Brain microvascular endothelial cell (primary cell): Measurements from ENCODE around the gene SRSF9.

Source experiments
- DNase-seq: peaks from one replicate; pipeline ENCODE4 v3.0.0-alpha.2; 2020
- H3K27ac ChIP-seq: fragments of 250-450 bp; sonication (Bioruptor Pico); 2 replicates; pipeline ENCODE4 v1.5.1; 2020; ENCODE audit warnings: mild to moderate bottlenecking, moderate library complexity
- H3K27me3 ChIP-seq: fragments of 250-450 bp; sonication (Bioruptor Pico); replicated peaks from 2 replicates; pipeline ENCODE4 v1.5.1; 2020; ENCODE audit warnings: mild to moderate bottlenecking
- H3K36me3 ChIP-seq: fragments of 250-450 bp; sonication (Bioruptor Pico); replicated peaks from 2 replicates; pipeline ENCODE4 v1.5.1; 2020; ENCODE audit warnings: mild to moderate bottlenecking
- H3K4me3 ChIP-seq: 2 replicates; pipeline ENCODE4 v1.5.1; 2011; ENCODE audit warnings: low read depth, mild to moderate bottlenecking, control low read depth, low read length, moderate library complexity
- in situ Hi-C: cut with HindIII; loops from 2 replicates; pipeline ENCODE4 v1.10.0; 2017; ENCODE audit warnings: low sequenced_read_pairs, low pct_ligation_motif_present
- TF ChIP-seq, protein P1 (sequence below): IDR thresholded peaks from 2 replicates; pipeline ENCODE4 v1.5.1; 2011; ENCODE audit warnings: low read depth, mild to moderate bottlenecking, moderate library complexity, low read length, control low read depth, inconsistent platforms; ENCODE audit errors: missing control alignments

SRSF9 gene

GRCh38 chr12:120485961-120486881 lies 16.7 kb upstream of the SRSF9 start:
- no peaks in the 10 kb centered on the region for H3K27me3 ChIP-seq
- no peak overlapping the region for H3K27ac ChIP-seq
- no peak for DNase-seq
- in situ Hi-C loops = no loop called here
- H3K4me3 ChIP-seq = no peak overlapping the region
- no peaks in the 10 kb centered on the region for H3K36me3 ChIP-seq
- TF ChIP-seq, protein P1, sequence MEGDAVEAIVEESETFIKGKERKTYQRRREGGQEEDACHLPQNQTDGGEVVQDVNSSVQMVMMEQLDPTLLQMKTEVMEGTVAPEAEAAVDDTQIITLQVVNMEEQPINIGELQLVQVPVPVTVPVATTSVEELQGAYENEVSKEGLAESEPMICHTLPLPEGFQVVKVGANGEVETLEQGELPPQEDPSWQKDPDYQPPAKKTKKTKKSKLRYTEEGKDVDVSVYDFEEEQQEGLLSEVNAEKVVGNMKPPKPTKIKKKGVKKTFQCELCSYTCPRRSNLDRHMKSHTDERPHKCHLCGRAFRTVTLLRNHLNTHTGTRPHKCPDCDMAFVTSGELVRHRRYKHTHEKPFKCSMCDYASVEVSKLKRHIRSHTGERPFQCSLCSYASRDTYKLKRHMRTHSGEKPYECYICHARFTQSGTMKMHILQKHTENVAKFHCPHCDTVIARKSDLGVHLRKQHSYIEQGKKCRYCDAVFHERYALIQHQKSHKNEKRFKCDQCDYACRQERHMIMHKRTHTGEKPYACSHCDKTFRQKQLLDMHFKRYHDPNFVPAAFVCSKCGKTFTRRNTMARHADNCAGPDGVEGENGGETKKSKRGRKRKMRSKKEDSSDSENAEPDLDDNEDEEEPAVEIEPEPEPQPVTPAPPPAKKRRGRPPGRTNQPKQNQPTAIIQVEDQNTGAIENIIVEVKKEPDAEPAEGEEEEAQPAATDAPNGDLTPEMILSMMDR = no peak

DNA sequence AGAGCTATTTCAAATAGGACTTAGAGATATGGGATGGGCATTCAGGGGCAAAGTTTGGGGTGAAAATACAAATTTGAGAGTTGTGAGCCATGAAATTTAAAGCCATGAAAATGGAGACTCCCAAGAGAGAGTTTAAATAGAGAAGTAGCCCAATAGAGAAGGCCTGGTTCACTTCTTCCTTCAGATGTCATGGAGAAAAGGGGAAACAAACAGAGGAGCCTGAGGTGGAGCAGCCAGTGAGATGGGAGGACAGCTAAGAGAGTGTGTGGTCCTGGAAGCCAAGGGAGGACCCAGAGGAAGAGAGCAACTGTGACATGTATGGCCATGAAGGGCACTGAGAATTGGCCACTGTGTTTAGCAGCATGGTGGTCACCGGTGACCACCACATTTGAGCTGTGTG lies 14.1 kb upstream of the SRSF9 start:
- H3K27ac ChIP-seq = no peak overlapping the region
- no peaks in the 10 kb centered on the region for H3K36me3 ChIP-seq
- no peaks in the 10 kb centered on the region for H3K27me3 ChIP-seq
- DNase-seq = no peak
- H3K4me3 ChIP-seq = no peak overlapping the region
- TF ChIP-seq, protein P1 = no peak
- in situ Hi-C loops = no loop called here

DNA sequence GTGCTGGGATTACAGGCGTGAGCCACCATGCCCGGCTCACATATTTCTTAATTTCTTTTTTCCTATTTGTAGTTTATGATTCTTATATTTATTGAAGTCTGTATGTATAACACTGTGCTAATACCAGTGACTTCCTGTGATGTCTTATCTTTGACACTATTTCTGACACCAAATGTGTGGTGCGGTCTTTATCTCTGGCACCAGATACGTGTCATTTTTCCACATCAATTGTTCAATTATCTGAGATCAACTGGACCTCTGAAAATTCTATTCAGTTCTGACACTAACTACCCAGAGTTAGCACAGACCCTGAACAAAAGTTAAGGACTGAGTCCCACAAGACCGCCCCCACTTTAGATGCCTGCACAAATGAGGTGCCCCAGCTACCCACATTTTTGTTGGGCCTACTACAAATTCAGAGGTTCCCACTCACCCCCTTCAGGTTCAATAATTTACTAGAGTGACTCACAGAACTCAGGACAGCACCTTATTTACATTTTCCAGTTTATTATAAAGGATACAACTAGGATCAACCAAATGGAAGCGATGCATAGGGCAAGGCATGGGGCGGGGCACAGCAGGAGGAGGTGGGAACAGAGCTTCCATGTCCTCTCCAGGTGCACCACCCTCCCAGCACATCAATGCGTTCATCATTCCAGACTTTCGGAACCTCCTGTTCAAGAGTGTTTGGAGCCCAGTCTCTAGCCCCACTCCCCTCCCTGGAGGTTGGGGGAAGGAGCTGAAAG lies 11.6 kb upstream of the SRSF9 start:
- H3K27me3 ChIP-seq = no peaks in the 10 kb centered on the region
- in situ Hi-C loops = no loop called here
- H3K36me3 ChIP-seq = no peaks in the 10 kb centered on the region
- no peak overlapping the region for H3K4me3 ChIP-seq
- no peak overlapping the region for H3K27ac ChIP-seq
- DNase-seq = no peak
- TF ChIP-seq, protein P1 = no peak

- Histone ChIP-seq H3K36me3 (no peaks in the 10 kb centered on the region), H3K4me3 (no peak overlapping the region), H3K27me3 (no peaks in the 10 kb centered on the region), H3K27ac (no peak overlapping the region)
- TF ChIP-seq, protein P1 = no peak
- in situ Hi-C loops = no loop called here
- DNase-seq = no peak
These were observed 10.7 kb upstream of the SRSF9 start for GRCh38 chr12:120480211-120480610.

DNA sequence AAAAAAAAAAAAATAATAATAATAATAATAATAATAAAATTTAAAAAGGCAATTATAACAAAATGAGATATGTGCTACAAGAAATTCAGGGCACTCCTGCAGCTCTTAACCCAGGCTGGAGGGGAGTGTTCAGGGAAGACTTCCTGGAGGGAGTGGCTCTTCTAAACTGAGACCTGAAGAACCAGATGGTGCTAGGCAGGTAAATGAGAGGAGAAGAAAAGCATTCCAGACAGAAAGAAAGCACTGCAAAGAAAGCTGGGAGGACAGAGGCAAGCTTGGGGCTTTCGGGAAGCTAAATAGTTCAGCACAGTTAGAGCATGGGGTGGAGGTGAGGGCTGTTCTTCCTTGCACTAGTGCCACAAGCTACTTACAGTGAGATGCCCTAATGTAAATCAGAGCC lies 9.9 kb upstream of the SRSF9 start:
- in situ Hi-C loops = no loop called here
- TF ChIP-seq, protein P1 = no peak

More for the DNA sequence above, 9.9 kb upstream of the SRSF9 start:
- Histone ChIP-seq H3K4me3 (no peak overlapping the region), H3K36me3 (no peaks in the 10 kb centered on the region), H3K27ac (no peak overlapping the region), H3K27me3 (no peaks in the 10 kb centered on the region)
- DNase-seq = no peak
